Activated CD4-positive, CD25-positive, alpha-beta regulatory T cell (primary cell): ENCODE results near the gene ATP7A.
A peak's percentile ranks its signal among the peaks of the same experiment; 100 is the strongest.
"Not testable (repeated sequence)": the region's sequence is repeated elsewhere in the genome, so short reads cannot be mapped to it uniquely, and the experiment has no call there.

ENCODE experiments used
- DNase-seq, 4 experiments: peaks; one replicate each; lab custom pipeline; 2025; lab: John Stamatoyannopoulos, UW

ATP7A gene

DNA sequence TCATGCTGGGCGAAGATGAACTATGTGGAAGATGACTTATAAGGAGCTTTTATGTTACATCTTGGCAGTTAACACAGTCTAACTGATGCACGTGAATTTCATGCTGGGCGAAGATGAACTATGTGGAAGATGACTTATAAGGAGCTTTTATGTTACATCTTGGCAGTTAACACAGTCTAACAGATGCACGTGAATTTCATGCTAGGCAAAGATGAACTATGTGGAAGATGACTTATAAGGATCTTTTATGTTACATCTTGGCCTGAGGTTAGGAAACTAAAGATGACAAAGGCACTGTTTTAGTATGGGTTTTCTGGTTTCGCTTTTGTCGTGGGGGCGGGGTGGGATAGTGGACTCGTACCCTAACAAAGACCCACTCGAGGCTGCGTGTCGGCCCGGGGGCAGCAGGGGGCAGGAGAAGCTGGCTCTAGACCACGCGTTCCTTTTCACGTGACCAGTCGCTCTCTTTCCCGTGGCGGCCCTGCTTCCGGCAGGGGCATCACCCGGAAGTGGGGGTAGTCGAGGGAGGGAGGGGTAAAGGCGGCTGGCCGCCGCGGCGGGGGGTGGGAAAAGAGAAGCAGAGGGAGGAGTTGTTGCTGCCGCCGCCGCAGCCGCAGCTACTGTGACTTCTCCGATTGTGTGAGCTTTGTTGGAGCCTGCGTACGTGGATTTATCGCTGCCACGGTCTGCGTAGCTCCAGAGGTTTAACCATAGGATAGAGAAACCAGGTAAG lies at the start of gene ATP7A:
Gene ATP7A, plus strand, starts transcription at position 586 of the 733 bp plus-strand sequence. CDS start 60,949 bp downstream, outside the sequence.
- peak; percentile 74 to 83 (median 81) for DNase-seq

DNA sequence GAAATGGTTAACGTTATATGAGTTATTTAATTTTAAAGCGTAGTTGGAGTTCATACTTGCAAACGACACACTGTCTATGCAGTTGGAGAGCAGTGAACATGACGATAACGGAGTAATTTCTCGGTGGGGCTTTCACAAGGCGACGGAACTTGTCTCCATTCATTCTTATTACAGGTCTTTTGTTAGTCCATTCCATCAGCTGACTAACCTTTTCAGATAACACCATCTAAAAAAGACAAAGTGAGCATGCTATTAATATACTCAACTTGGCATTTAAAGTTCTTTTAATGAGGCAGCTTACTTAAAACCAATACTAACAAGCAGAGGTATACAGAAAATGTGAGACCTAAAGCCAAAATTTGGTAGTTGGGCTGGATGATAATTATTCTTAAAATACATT lies 35.1 kb upstream of the ATP7A start:
- DNase-seq, result no peak

DNA sequence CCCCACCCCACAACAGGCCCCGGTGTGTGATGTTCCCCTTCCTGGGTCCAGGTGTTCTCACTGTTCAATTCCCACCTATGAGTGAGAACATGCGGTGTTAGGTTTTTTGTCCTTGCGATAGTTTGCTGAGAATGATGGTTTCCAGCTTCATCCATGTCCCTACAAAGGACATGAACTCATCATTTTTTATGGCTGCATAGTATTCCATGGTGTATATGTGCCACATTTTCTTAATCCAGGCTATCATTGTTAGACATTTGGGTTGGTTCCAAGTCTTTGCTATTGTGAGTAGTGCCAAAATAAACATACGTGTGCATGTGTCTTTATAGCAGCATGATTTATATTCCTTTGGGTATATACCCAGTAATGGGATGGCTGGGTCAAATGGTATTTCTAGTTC lies 29.1 kb upstream of the ATP7A start:
- DNase-seq, result not testable (repeated sequence)

DNA sequence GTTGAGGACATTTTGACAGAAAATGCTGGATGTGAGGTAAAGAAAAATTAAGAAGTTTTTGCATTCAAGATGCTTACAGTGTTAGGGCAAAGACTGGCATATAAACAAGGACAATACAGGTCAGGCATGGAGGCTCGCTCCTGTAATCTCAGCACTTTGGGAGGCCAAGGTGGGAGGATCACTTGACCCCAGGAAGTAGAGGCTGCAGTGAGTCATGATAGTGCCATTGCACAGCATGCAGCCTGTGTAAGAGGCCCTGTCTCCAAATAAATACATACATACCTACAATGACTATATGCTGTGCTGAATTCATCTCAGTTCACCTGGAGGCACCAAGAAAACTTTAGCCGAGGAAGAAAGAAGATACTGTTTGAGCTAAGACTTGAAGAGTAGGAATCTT lies 17.6 kb upstream of the ATP7A start:
- no peak for DNase-seq

DNA sequence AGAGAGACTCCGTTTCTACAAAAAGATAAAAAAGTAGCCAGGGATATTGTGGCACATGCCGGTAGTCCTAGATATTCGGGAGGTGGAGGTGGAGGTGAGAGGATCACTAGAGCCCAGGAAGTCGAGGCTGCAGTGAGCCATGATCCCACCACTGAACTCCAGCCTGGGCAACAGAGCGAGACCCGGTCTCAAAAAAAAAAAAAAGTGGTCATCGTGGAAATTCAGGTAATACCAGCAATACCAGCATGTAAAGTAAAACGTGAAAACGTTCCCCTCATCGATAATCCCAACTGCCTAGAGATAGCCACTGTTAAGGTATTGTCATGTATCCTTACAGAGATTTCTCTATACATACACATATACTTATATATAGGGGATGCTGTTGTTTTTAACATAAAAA lies 16.8 kb upstream of the ATP7A start:
- no peak for DNase-seq

DNA sequence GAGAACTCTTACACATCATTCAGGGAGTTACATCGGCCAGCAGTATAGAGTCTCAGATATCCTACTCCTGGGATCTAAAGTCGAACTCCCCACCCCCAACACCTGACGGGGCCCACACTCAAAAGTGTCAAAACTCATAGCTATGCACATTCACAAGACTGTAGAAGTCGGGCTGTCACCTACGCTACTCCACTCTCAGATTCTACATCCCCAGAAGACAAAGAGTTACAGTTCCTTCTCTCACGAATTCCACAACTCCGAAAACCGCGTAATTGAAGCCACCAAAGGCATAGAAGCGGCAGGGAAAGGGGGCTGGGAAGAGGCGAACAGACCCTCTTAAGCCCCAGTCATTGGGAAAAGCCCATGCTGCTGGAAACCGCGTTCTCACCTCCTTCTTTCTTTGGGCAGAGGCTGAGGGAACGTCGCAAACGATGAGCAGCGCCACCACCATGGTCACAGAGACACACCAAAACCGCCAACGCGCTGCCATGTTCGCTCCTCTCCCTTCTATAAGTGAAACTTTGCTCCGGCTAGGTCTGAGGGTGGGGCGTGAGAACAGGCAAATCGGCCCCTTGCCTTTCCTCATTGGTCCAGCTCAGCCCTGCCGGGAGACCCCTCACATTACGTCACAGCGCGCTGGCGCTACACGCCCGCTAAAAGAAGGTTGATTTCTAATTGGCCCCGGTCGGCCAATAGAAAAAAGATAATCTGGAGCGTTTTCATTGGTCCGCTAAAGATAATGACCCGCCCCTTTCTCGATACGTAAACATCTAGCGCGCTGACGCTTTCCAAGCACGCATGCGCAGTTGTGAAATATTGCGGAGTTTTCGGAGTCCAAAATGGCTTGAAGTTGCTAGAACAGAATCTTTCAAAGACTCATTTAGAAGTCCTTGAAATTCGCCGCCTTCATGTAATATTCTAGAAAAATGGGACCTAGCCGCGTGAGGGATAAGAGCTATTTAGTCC lies 15.3 kb upstream of the ATP7A start, which contains the start of gene MAGT1:
Gene MAGT1, minus strand, starts transcription at position 515 of the 966 bp plus-strand sequence. Its CDS starts 25 bp downstream, at position 490.
- peak; percentile 79 to 91 (median 82) for DNase-seq

DNA sequence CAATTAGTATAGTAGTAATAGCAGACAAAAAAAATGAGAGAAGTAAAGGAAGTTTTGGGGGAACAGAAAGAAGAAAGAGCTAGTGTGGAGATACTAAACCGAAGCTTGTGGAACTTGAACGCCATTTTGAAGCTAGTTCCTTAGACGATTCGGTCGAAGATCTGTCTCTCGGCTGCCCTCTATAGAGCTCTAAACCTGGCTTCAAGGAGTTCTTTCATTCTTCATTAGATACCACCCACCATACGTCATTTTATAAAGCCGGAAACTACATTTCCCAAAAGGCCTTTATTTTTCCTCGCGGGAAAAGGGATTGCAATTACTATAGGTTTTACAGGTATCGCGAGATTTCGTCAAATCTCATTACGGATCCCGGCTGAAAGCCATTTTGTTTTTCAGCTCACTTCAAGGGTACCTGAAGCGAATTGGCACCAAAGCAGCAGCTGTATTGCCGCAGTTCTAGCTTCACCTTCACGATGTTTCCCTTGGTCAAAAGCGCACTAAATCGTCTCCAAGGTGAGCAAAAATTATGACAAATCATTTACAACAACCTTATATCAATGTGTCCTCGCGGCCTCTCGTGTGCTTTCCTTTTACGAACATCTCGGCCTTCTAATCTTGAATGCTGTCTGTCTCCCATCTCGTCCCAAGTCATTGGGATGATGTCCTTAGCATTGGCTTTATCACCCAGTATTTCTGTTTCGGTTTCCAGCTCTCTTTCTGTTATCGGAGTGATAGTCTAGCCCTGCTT lies 11.2 kb upstream of the ATP7A start, which contains the start of gene COX7B:
Gene COX7B, plus strand, starts transcription at position 388 of the 748 bp plus-strand sequence. Its CDS starts 86 bp downstream, at position 474.
- DNase-seq, result peak; percentile 4 to 29 (median 26)

DNA sequence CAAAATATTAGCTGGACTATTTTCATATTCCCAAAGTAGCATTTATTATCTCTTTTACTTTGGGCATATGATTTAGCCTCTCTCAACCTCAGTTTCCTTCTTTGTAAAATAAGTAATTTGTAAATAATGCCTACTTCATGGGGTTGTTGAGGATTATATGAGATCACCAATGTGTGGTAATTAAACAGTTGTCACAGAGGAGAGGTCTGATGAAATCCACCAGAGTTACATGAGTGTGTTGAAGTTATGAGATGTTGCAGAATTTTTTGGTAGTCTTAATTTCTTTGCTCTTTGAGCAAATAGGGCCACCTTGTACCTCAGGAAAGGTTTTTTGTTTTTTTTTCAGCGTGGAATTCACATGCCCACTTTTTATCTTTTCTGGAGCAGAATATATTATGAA lies 9.8 kb upstream of the ATP7A start:
- no peak for DNase-seq

DNA sequence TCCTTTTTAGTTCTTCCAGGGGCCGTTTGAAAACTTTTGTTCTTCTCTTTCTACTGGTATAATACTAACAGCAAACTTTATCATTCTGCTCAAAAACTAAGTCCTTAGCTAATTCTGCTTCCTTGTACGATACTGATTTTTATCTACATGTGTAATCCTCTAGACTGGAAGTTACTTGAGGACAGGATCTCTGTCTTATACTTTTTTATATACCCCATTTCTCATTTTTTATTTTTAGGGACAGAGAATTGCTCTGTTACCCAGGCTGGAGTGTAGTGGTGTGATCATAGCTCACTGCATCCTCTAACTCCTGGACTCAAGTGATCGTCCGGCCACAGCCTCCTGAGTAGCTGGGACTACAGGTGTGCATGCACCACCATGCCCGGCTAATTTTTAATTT lies 9.0 kb upstream of the ATP7A start:
- DNase-seq, result no peak

DNA sequence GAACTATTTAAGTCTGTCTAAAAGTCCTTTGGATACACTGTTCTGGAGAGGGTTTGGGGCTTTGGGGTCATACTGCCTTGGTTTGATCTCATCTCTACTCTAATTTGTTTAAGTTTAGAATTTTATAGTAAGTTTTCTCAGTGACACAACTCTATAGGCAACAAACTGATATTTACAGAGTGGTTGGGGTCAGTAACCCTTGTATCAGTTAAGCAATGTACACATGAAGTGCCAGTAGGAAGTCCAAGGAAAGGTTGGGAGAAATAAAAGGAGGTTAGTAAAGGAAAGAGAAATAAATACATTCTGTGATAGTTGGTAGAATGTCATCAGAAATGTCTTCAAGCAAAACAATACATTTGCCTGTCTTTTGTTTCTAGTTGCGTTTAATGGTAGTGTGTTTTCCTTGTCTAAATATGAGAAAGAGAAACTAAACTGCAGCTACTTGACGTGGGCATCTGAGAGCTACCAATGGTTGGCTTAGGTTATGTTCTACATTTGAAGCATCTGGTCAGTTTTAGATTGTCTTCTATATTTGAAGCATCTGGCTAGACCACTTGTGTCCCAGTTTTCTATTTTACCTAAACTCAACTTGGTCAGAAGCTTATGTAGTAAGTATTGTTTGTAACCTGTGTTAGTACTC lies 6.9 kb downstream of the ATP7A start:
- no peak for DNase-seq

DNA sequence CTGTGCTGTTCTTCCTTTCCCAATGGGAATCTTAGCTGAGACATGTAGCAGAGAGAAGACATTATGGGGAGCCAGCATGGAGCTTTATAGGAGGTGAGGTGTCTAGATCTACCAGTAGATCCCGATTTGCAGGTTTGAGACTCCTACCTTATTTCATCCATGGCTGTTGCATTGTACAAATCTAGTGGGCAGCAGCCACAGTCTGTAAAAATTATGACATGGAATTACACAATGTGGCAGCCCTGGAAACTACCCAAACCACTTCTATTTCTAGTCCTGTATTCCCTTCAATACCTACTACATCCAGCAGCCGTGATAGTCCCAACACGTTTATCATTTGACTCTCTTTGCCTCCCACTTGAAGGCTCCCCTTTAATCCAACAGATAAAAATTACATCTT lies 8.1 kb downstream of the ATP7A start:
- no peak for DNase-seq

DNA sequence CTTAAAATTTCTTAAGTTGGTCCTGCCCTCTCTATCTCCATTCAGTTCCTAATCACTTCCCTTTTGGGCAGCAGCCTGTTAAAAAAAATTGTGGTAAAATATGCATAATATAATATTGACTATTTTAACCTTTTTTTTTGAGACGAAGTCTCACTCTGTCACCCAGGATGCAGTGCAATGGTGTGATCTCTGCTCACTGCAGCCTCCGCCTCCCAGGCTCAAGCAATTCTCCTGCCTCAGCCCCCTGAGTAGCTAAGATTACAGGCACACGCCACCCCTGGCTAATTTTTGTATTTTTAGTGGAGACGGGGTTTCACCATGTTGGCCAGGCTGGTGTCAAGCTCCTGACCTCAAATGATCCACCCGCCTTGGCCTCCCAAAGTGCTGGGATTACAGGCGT lies 8.9 kb downstream of the ATP7A start:
- DNase-seq, result not testable (repeated sequence)

DNA sequence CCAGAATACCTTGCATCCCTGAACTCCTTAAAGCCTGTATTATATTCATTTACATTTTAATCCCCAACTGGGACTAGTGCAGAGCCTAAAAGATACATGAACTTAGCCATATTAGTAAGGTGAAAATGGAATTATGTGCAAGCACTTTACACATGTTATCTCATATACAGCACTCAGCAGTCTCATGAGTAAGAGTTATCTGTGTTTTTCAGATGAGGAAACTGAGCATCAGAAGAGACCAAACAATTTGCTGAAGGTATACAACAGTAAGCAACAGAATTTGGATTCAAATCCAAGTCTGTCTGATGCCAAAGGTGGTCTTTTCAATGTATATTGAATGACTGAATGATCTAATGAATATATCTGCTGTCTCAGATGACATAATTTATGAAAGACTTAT lies 12.3 kb downstream of the ATP7A start:
- no peak for DNase-seq

DNA sequence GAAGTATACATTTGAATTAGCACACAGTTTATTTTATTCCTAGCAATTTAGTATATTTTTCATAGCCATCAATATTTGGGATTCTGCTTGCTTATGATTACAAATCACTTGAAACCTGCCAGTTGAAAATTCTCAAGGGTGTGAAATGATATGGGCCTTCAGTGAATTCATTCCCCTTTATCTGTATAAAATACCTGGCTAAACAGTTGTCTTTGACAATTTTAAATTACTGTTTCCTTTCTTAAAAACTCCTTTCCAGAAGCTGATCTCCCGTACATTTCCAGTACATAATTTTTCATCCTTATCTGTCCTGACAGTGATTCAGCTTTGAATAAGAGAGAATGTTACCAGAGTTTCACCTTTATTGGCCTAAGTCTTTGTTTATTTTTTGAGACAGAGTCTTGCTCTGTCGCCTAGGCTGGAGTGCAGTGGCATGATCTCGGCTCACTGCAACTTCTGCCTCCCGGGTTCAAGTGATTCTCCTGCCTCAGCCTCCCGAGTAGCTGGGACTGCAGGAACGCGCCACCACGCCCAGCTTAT lies 13.9 kb downstream of the ATP7A start:
- no peak for DNase-seq

DNA sequence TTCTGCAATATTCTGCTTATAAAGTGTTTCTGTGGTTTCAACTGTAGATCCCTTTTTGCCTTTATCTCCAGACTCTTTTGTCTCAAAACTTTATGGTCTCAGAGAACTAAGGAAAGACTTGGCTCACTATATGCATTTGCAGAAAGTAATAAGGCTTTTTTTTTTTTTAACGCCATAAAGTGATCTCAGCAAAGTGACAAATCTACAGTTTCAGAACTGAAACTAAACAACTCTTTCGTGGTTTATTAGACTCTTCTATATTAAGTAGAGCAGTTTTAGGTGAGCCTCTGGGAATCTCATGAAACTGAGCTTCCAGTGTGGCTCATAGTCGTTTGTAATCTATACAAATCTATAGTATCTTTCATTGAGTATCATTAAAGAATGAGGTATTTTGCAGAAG lies 15.3 kb downstream of the ATP7A start:
- DNase-seq, result no peak

DNA sequence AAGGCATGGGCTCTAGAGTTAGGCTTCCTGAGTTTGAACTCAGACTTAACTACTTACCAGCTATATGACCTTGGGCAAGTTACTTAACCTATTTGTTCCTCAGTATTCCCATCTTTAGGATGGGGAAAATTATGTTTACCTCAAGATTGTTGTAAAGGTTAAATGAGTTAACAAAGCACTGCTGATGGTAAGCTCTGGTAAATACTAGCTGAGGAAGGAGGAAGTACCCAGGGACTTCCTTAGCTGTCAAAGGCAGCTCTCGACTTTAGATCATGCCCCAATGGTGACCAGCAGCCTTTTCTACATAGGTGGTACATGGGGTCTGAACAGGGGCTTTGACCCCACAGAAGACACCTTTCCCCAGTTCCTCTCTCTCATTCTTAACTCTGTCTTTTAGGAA lies 20.1 kb downstream of the ATP7A start:
- DNase-seq, result no peak

DNA sequence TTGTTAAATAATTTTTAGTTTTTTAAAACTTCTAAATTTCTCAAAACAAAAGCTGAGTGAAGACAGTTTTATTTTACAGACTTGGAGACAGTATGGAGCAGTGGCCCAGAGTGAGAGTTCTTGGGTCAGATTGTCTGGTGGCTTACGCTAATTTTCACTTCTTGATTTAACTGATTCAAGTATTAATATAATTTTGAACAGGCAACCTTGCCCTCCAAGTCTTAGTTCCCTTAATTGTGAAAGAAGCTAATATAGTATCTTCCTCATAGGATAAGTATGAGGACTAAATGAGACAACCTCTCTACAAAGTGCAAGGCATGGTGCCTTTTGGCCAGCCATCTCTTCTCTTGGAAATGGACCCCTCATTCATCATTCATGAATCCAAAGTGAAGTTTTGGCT lies 25.4 kb downstream of the ATP7A start:
- no peak for DNase-seq

DNA sequence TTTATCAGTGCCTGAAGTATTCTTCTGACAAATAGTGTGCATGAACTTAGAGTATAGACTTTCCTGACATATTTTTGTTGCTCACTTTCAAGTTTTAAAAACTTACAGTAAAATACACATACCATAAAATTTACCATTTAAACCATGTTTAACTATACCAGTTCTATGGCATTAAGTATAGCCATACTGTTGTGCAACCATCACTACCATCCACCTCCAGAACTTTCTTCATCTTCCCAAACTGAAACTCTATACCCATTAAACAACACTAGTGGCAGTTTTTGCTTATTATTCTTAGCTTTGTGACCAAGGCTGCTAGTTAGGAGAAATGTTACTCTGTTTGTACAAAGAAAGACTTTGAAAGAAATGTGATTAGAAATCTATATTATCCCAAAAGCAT lies 25.8 kb downstream of the ATP7A start:
- no peak for DNase-seq

DNA sequence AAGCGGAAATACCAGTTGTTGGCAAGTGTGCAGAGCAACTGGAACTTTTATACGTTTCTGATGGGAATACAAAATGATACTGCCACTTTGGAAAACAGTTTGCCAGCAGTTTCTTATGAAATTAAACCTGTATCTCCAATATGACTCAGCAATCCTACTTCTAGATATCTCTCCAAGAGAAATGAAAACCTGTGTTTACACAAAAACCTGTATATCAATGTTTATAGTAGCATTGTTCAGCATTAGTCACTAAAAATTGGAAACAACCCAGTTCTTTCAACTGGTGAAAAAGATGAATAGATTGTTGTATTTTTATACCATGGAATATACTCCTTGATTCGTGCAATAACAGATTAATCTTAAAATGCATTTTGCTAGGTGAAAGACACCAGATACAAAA lies 26.8 kb downstream of the ATP7A start:
- no peak for DNase-seq

DNA sequence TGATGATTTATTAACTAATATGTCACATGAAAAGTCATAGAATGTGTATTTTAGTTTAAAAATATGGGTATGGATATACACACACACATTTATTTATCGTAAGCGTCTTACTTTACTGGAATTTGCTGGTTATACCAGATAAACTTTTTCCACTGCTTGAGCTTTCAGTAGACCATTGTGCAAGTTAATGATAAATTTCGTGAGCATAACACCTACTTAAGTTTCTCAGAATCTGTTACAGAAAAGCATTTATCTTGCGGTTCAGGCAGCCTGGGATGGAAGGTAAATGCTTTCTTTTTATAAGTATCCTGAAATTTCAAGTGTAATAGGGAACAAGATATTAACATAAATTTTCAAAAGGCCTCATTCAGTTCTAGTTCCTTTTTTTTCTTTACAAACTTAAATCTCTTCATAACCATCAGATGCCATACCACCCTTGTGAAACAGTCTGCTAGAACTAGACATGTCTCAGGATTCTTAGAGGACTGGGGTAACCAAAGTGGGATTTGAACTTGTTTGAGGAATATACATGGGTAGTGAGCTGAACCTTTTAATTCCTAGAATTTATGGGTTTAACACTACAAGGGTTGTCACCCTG lies 27.7 kb downstream of the ATP7A start:
- DNase-seq, result no peak

DNA sequence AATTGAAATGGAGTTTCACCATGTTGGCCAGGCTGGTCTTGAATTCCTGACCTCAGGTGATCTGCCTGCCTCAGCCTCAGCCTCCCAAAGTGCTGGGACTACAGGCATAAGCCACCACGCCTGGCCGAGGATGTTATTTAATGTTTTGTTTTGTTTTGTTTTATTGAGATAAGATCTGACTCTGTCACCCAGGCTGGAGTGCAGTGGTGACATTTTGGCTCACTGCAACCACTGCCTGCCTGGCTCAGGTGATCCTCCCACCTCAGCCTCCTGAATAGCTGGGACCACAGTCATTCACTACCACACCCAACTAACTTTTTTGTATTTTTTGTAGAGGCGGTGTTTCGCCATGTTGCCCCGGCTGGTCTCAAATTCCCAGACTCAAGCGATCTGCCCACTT lies 34.5 kb downstream of the ATP7A start:
- not testable (repeated sequence) for DNase-seq
